ENCODE measurements around the gene C1orf216.

GRCh38 chr1:35763201-35763600, 44.5 kb upstream of the C1orf216 start:
- TF ChIP-seq CTCF (IDR thresholded peaks at IDR 0.05): no peak
- TF ChIP-seq POLR2A (IDR thresholded peaks at IDR 0.05): no peak

Data from body of pancreas (tissue), 4 donors.